K562 (cell line): ENCODE data around the gene CACNG3. TPM values are rescaled to one million over a fixed set of nuclear protein-coding genes. Genes with fewer than 3 reads are reported as not detected.

ENCODE experiments used
- ATAC-seq: fragments of 200-7000 bp; cut with Tn5 transposase; 3 replicates; pipeline ENCODE4 v1.9.1; 2020; ENCODE audit warnings: moderate library complexity
- BruUV-seq: library from RNA; stranded (reverse); fragments of 400-500 nt; replicated peaks from 2 replicates; lab custom pipeline; 2021; lab: Mats Ljungman, UMichigan
- CTCF ChIA-PET: fragments of 300-600 bp; formaldehyde crosslinking; extraction: SDS; loops from one replicate; lab custom pipeline; 2021; ENCODE audit warnings: low intra/inter-chr PET ratio; lab: Yijun Ruan, JAX
- POLR2A ChIA-PET: fragments of 300-600, 350-650 bp; sonication (Branson Sonifier 250); formaldehyde crosslinking; extraction: SDS; loops from one replicate; lab custom pipeline; 2021; ENCODE audit warnings: antibody characterized with exemption, inconsistent platforms; lab: Yijun Ruan, JAX
- DNase-seq, 4 experiments: peaks; one replicate each; pipeline versions ENCODE4 v3.0.0 to v3.0.0-alpha.2; 2011 to 2018; ENCODE audit warnings: low spot score in 3 of 4, mixed read lengths in 3 of 4; ENCODE audit errors: extremely low read depth in 1 of 4
- FAIRE-seq: peaks from 2 replicates; lab custom pipeline; 2011; peaks lifted over from hg19 to GRCh38; lab: Jason Lieb, UNC
- H2AFZ ChIP-seq: 2 replicates; pipeline ENCODE4 v1.6.0; 2011; ENCODE audit warnings: low read depth, low read length, control low read depth, inconsistent platforms
- H3K27ac ChIP-seq: fragments of 200-600 bp; 3 replicates; pipeline ENCODE4 v1.8.0; 2011; ENCODE audit warnings: low read depth, mild to moderate bottlenecking, control low read depth, inconsistent platforms, low read length, moderate library complexity, mixed read lengths; ENCODE audit errors: extremely low read depth
- H3K27me3 ChIP-seq, 2 experiments: fragments of 300-600 bp in 1 of 2; 2 replicates in 1 of 2; 3 replicates in 1 of 2; pipeline versions ENCODE4 v1.6.0 to v1.8.0; 2011; ENCODE audit warnings: inconsistent platforms in 2 of 2, low read length in 2 of 2, mild to moderate bottlenecking in 1 of 2, mixed read lengths in 1 of 2, moderate library complexity in 1 of 2; ENCODE audit not compliant: control insufficient read depth in 2 of 2, insufficient read depth in 2 of 2
- H3K36me3 ChIP-seq: fragments of 300-600 bp; 3 replicates; pipeline ENCODE4 v1.8.0; 2011; ENCODE audit warnings: mild to moderate bottlenecking, low read length, inconsistent platforms; ENCODE audit not compliant: control insufficient read depth, insufficient read depth
- H3K4me1 ChIP-seq, 2 experiments: fragments of 200-600 bp in 1 of 2; replicated peaks in 1 of 2; 2 replicates in 1 of 2; 3 replicates in 1 of 2; pipeline versions ENCODE4 v1.5.1 to v1.8.0; 2011; ENCODE audit warnings: inconsistent platforms in 2 of 2, low read length in 2 of 2, mild to moderate bottlenecking in 1 of 2, mixed read lengths in 1 of 2, moderate library complexity in 1 of 2; ENCODE audit not compliant: control insufficient read depth in 2 of 2, insufficient read depth in 2 of 2
- H3K4me2 ChIP-seq: 2 replicates; pipeline ENCODE4 v1.6.1; 2011; ENCODE audit warnings: low read length, control low read depth, inconsistent platforms, mixed read lengths; ENCODE audit not compliant: insufficient read depth
- H3K4me3 ChIP-seq: fragments of 200-600 bp; sonication (generic), shearing (Covaris generic); 2 replicates; pipeline ENCODE4 v1.5.1; 2016; ENCODE audit warnings: control low read depth, inconsistent platforms
- H3K79me2 ChIP-seq: fragments of 200-600 bp; 3 replicates; pipeline ENCODE4 v1.8.0; 2011; ENCODE audit warnings: low read length, inconsistent platforms; ENCODE audit not compliant: control insufficient read depth, insufficient read depth
- H3K9ac ChIP-seq, 2 experiments: 2 replicates each; pipeline versions ENCODE4 v1.6.0 to v1.6.1; 2011; ENCODE audit warnings: low read depth in 2 of 2, low read length in 2 of 2, control low read depth in 1 of 2, inconsistent platforms in 1 of 2, mild to moderate bottlenecking in 1 of 2, mixed read lengths in 1 of 2; ENCODE audit not compliant: insufficient read depth in 1 of 2
- H3K9me1 ChIP-seq: one replicate; pipeline ENCODE4 v1.6.0; 2011; ENCODE audit warnings: inconsistent platforms, mild to moderate bottlenecking, low read length, moderate library complexity; ENCODE audit not compliant: control insufficient read depth, insufficient read depth
- H3K9me3 ChIP-seq: replicated peaks from 2 replicates; pipeline ENCODE4 v1.5.1; 2011; ENCODE audit warnings: low read depth, low read length, inconsistent platforms; ENCODE audit not compliant: control insufficient read depth, insufficient read depth
- H4K20me1 ChIP-seq: replicated peaks from 2 replicates; pipeline ENCODE4 v1.6.1; 2011; ENCODE audit warnings: low read length, inconsistent platforms, mixed read lengths; ENCODE audit not compliant: control insufficient read depth, insufficient read depth
- ATF3 ChIP-seq, 2 experiments: fragments of 450-650 bp in 1 of 2; sonication (generic) in 1 of 2; formaldehyde crosslinking in 1 of 2; IDR thresholded peaks in 1 of 2; conservative IDR thresholded peaks in 1 of 2; 2 replicates each; pipeline versions ENCODE4 v1.6.1 to v1.8.1; 2016 to 2023; ENCODE audit warnings: mild to moderate bottlenecking in 2 of 2, moderate library complexity in 2 of 2, inconsistent platforms in 1 of 2, missing genetic modification reagents in 1 of 2
- BCOR ChIP-seq: fragments of 450-650 bp; IDR thresholded peaks from 2 replicates; pipeline ENCODE4 v1.6.1; 2016
- EP400 ChIP-seq: fragments of 450-650 bp; IDR thresholded peaks from 2 replicates; pipeline ENCODE4 v1.6.1; 2017; ENCODE audit warnings: antibody characterized with exemption, mild to moderate bottlenecking, moderate library complexity
- FOSL1 ChIP-seq: fragments of 200-800 bp; sonication (Bioruptor generic); conservative IDR thresholded peaks from 2 replicates; pipeline ENCODE4 v1.6.1; 2016; ENCODE audit warnings: missing genetic modification characterization, missing compliant biosample characterization
- HNRNPUL1 ChIP-seq: fragments of 200-400 bp; formaldehyde crosslinking; IDR thresholded peaks from 2 replicates; pipeline ENCODE4 v1.6.1; 2017; ENCODE audit warnings: low read length
- NFIC ChIP-seq: fragments of 450-650 bp; IDR thresholded peaks from 2 replicates; pipeline ENCODE4 v1.6.1; 2017; ENCODE audit warnings: mild to moderate bottlenecking, inconsistent platforms
- PCBP1 ChIP-seq: fragments of 200-400 bp; formaldehyde crosslinking; IDR thresholded peaks from 2 replicates; pipeline ENCODE4 v1.6.1; 2018; ENCODE audit warnings: mild to moderate bottlenecking, low read depth, low read length; ENCODE audit not compliant: poor library complexity, severe bottlenecking
- RBM25 ChIP-seq: fragments of 200-400 bp; formaldehyde crosslinking; IDR thresholded peaks from 2 replicates; pipeline ENCODE4 v1.6.1; 2018; ENCODE audit warnings: low read length, low read depth, moderate library complexity; ENCODE audit not compliant: severe bottlenecking
- SUPT5H ChIP-seq: fragments of 450-650 bp; IDR thresholded peaks from 2 replicates; pipeline ENCODE4 v1.6.1; 2016
- ZBTB7A ChIP-seq: IDR thresholded peaks from 2 replicates; pipeline ENCODE4 v1.6.1; 2011; ENCODE audit warnings: low read depth, mild to moderate bottlenecking, low read length, moderate library complexity, borderline replicate concordance; ENCODE audit not compliant: control insufficient read depth
- ZC3H11A ChIP-seq: IDR thresholded peaks from 2 replicates; pipeline ENCODE4 v1.6.1; 2012; ENCODE audit warnings: low read depth, low read length, improper control_type of control experiment
- ZNF143 ChIP-seq: sonication (generic); formaldehyde crosslinking; IDR thresholded peaks from 2 replicates; pipeline ENCODE4 v1.9.0; 2022; ENCODE audit warnings: mild to moderate bottlenecking, missing genetic modification reagents
- ZNF512 ChIP-seq: IDR thresholded peaks from 2 replicates; pipeline ENCODE4 v1.6.1; 2016; ENCODE audit warnings: missing genetic modification characterization, missing compliant biosample characterization
- in situ Hi-C: fragments of 300-500 bp; cut with MboI; formaldehyde crosslinking; loops from 4 replicates; pipeline ENCODE4 v1.15.0; 2018; ENCODE audit warnings: inconsistent platforms, mixed read lengths
- intact Hi-C: fragments of 100-400 bp; cut with micrococcal nuclease; formaldehyde crosslinking; loops from 2 replicates; pipeline ENCODE4 v1.14.2; 2022
- polyA plus RNA-seq, 8 experiments: library from polyadenylated mRNA; depleted of rRNA in 4 of 8; stranded (reverse) in 5 of 8; unstranded in 3 of 8; fragments of >200 nt; fragmentation: Nextera tagmentation in 2 of 8; fragmentation: Illumina TruSeq in 1 of 8; extraction: Ambion mirVana in 2 of 8; extraction: Trizol in 1 of 8; gene quantifications; 2 replicates each; pipeline versions ENCODE4 v1.2.1 to v1.2.3, GENCODE V29; 2011 to 2014; ENCODE audit warnings: inconsistent platforms in 1 of 8, missing spikeins in 1 of 8
- total RNA-seq, 7 experiments: library from RNA; depleted of rRNA in 6 of 7; stranded (reverse); fragments of >200 nt in 6 of 7; fragmentation: Illumina TruSeq in 2 of 7; extraction: Trizol in 2 of 7; gene quantifications; 2 replicates each; pipeline versions ENCODE4 v1.2.1 to v1.2.3, GENCODE V29; 2011 to 2021; ENCODE audit warnings: low replicate concordance in 1 of 7

The CACNG3 gene
- total and polyA plus RNA-seq, 9 of the 15 experiments (the other 6 are each of a cell fraction or from before 2014, with no cell fraction given) = not detected

GRCh38 chr16:24309258-24310142 is 53.4 kb downstream of the CACNG3 start (continued):
- TF ChIP-seq NFIC (peak; percentile 84), FOSL1 (peak; percentile 81), HNRNPUL1 (no peak), EP400 (no peak), ZBTB7A (no peak), ATF3 (IDR thresholded peaks at IDR 0.05) (peak; percentile 43; the same call in 1 of the 2 replicates), ATF3 (CRISPR knock-in tag; conservative IDR thresholded peaks at IDR 0.05) (no peak), BCOR (no peak), RBM25 (peak; percentile 21)

GRCh38 chr16:24315343-24315742 is 59.2 kb downstream of the CACNG3 start:
- intact Hi-C loops (no loop called here), in situ Hi-C loops (no loop called here)
- H3K4me2 ChIP-seq = no peak overlapping the region
- H3K27me3 ChIP-seq = peaks cover 16 to 21% of the 10 kb centered on the region in 2 experiments
- ChIA-PET CTCF (no interaction called here), POLR2A (interaction anchor here (0.6 to 1.1 kb wide), 2 partner anchors 10 to 968 kb away, joined by 3 to 4 read pairs; no protein-coding TSS in a partner anchor)
- TF ChIP-seq ZNF143 = no peak
- no peak for TF ChIP-seq ZC3H11A
- no peak for TF ChIP-seq PCBP1
- no peak for TF ChIP-seq SUPT5H
- TF ChIP-seq ZNF512 = peak; percentile 56; the same call in 1 of the 2 replicates
- H4K20me1 ChIP-seq = peaks cover 9% of the 10 kb centered on the region; the same call in 1 of the 2 replicates
- FAIRE-seq = no peak
- H3K27ac ChIP-seq = no peak overlapping the region
- no TSS peak for BruUV-seq
- no peak for ATAC-seq
- H3K4me1 ChIP-seq = no peaks in the 10 kb centered on the region
- no peak overlapping the region for H3K9ac ChIP-seq
- H2AFZ ChIP-seq = no peak overlapping the region
- no peaks in the 10 kb centered on the region for H3K9me1 ChIP-seq
- no peak overlapping the region for H3K4me3 ChIP-seq
- no peaks in the 10 kb centered on the region for H3K79me2 ChIP-seq
- H3K36me3 ChIP-seq = no peaks in the 10 kb centered on the region
- H3K9me3 ChIP-seq = no peaks in the 10 kb centered on the region
- DNase-seq = no peak
